HS-5 (cell line): ENCODE results near the gene ZDHHC11.
"Not testable (repeated sequence)": the region's sequence is repeated elsewhere in the genome, so short reads cannot be mapped to it uniquely, and the experiment has no call there.

Source experiments
- DNase-seq: peaks from one replicate; pipeline ENCODE4 v3.0.0-alpha.2; 2012; ENCODE audit warnings: low read depth

Gene ZDHHC11

GRCh38 chr5:859798-860296 is 9.1 kb upstream of the ZDHHC11 start:
- no peak for DNase-seq

GRCh38 chr5:859391-859790 is 8.6 kb upstream of the ZDHHC11 start:
- no peak for DNase-seq

GRCh38 chr5:858726-859125 is 7.9 kb upstream of the ZDHHC11 start:
- DNase-seq, result no peak

GRCh38 chr5:856531-857425 is 6.0 kb upstream of the ZDHHC11 start:
- no peak for DNase-seq

GRCh38 chr5:855771-856530 is 5.2 kb upstream of the ZDHHC11 start:
- no peak for DNase-seq

GRCh38 chr5:854966-855743 is 4.4 kb upstream of the ZDHHC11 start:
- no peak for DNase-seq

- no peak for DNase-seq
Observed at GRCh38 chr5:854217-854616, 3.4 kb upstream of the ZDHHC11 start.

- not testable (repeated sequence) for DNase-seq
Observed at GRCh38 chr5:853416-854090, 2.8 kb upstream of the ZDHHC11 start.

GRCh38 chr5:852431-853401 is 1.9 kb upstream of the ZDHHC11 start:
- DNase-seq, result no peak

GRCh38 chr5:852018-852417 is 1.2 kb upstream of the ZDHHC11 start:
- no peak for DNase-seq

- DNase-seq, result no peak
Observed at GRCh38 chr5:851553-851952, 767 bp upstream of the ZDHHC11 start.

- no peak for DNase-seq
Observed at GRCh38 chr5:851076-851475, 290 bp upstream of the ZDHHC11 start.

GRCh38 chr5:849651-850301 is 1.0 kb downstream of the ZDHHC11 start:
- DNase-seq, result no peak

GRCh38 chr5:848671-849111 is 2.1 kb downstream of the ZDHHC11 start:
- DNase-seq, result no peak

- DNase-seq, result not testable (repeated sequence)
Observed at GRCh38 chr5:847736-848135, 3.0 kb downstream of the ZDHHC11 start.

- DNase-seq, result not testable (repeated sequence)
Observed at GRCh38 chr5:847212-847611, 3.6 kb downstream of the ZDHHC11 start.

GRCh38 chr5:846602-847091 is 4.1 kb downstream of the ZDHHC11 start:
- DNase-seq, result not testable (repeated sequence)

GRCh38 chr5:845676-846601 is 4.8 kb downstream of the ZDHHC11 start:
- not testable (repeated sequence) for DNase-seq
